ENCODE measurements around the gene EZR.

Gene EZR

DNA sequence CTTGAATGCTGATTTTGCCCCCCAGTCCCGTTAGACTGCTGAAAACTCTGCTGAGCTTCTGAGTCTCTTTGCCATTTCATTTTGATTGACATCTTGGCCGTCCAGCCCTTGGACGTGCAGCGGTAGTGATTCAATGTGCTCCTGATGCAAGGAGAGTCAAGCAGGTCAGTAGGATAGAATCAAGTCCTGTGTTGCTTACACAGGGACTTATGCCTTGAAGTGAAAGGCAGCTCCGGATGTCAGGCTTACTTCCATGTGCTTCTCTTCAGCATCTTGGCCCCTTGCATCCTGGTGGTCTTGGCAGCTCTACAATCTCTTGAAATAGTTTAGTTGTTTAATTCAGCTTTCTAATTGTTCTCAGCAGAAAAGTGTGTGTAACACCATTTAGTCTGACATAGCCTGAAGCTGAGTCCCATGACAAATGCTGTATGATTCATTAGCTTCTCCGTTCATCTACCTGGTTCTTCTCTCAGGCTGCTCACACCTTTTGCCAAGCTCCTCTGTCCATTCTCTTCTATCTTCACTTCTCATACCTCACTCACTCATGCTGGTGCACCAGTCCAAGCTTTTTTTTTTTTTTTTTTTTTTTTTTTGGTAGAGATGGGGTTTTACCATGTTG lies 76.0 kb downstream of the EZR start:
- Histone ChIP-seq H2AFZ (ENCODE audit: low read length) (no peak overlapping the region), H3K27me3 (ENCODE audit: control insufficient read depth in 3 of 3, insufficient read depth in 3 of 3, low read depth in 1 of 3, low read length in 3 of 3) (no peaks in the 10 kb centered on the region), H3K9ac (ENCODE audit: low read depth, low read length, poor library complexity) (no peak overlapping the region), H3K18ac (ENCODE audit: low read length) (no peak overlapping the region), H3K79me1 (ENCODE audit: low read depth, low read length) (no peaks in the 10 kb centered on the region), H3K27ac (replicated peaks; ENCODE audit: low read length) (no peak overlapping the region), H3K23ac (ENCODE audit: low read depth, low read length, poor library complexity) (no peak overlapping the region), H3K14ac (ENCODE audit: low read length) (no peak overlapping the region), H3K9me3 (replicated peaks in 1 of 2; ENCODE audit: control insufficient read depth in 2 of 2, insufficient read depth in 1 of 2, low read depth in 1 of 2, low read length in 2 of 2) (peaks cover 3 to 5% of the 10 kb centered on the region in 2 donors), H4K91ac (ENCODE audit: low read depth, low read length, poor library complexity) (no peak overlapping the region), H2BK5ac (ENCODE audit: low read length) (no peak overlapping the region), H3K4me3 (ENCODE audit: low read length in 2 of 2) (no peak overlapping the region), H3K4me2 (ENCODE audit: insufficient read depth, low read length, poor library complexity, severe bottlenecking) (no peak overlapping the region), H3K4me1 (ENCODE audit: control insufficient read depth in 2 of 2, insufficient read depth in 1 of 2, low read depth in 1 of 2, low read length in 2 of 2) (peaks cover 0 to 5% of the 10 kb centered on the region in 2 donors), H2BK120ac (ENCODE audit: low read depth, low read length) (no peak overlapping the region), H2BK15ac (ENCODE audit: low read length) (no peak overlapping the region), H2BK12ac (ENCODE audit: low read length) (no peak overlapping the region), H3K4ac (ENCODE audit: low read length) (no peak overlapping the region), H3K36me3 (replicated peaks in 1 of 2; ENCODE audit: control insufficient read depth in 2 of 2, insufficient read depth in 2 of 2, low read length in 2 of 2) (no peaks in the 10 kb centered on the region), H4K8ac (ENCODE audit: low read depth, low read length) (no peak overlapping the region), H2AK5ac (ENCODE audit: low read depth, low read length) (no peak overlapping the region)
- WGBS, 2 donors (ENCODE audit: extremely low coverage in 2 of 2, insufficient read length in 2 of 2, insufficient replicate concordance in 1 of 2) = no CpG with 5 or more reads among the region's 6 CpGs
- DNase-seq (ENCODE audit: low spot score) = no peak

- Histone ChIP-seq H2AK5ac (ENCODE audit: low read depth, low read length) (no peak overlapping the region), H3K18ac (ENCODE audit: low read length) (no peak overlapping the region), H3K9ac (ENCODE audit: low read depth, low read length, poor library complexity) (no peak overlapping the region), H3K4me2 (ENCODE audit: insufficient read depth, low read length, poor library complexity, severe bottlenecking) (no peak overlapping the region), H3K4me1 (ENCODE audit: control insufficient read depth in 2 of 2, insufficient read depth in 1 of 2, low read depth in 1 of 2, low read length in 2 of 2) (peaks cover 0 to 5% of the 10 kb centered on the region in 2 donors), H3K23ac (ENCODE audit: low read depth, low read length, poor library complexity) (no peak overlapping the region), H3K27ac (replicated peaks; ENCODE audit: low read length) (no peak overlapping the region), H3K36me3 (replicated peaks in 1 of 2; ENCODE audit: control insufficient read depth in 2 of 2, insufficient read depth in 2 of 2, low read length in 2 of 2) (no peaks in the 10 kb centered on the region), H2BK120ac (ENCODE audit: low read depth, low read length) (no peak overlapping the region), H3K14ac (ENCODE audit: low read length) (no peak overlapping the region), H4K91ac (ENCODE audit: low read depth, low read length, poor library complexity) (no peak overlapping the region), H2BK15ac (ENCODE audit: low read length) (no peak overlapping the region), H2AFZ (ENCODE audit: low read length) (no peak overlapping the region), H2BK12ac (ENCODE audit: low read length) (no peak overlapping the region), H3K27me3 (ENCODE audit: control insufficient read depth in 3 of 3, insufficient read depth in 3 of 3, low read depth in 1 of 3, low read length in 3 of 3) (peaks cover 0 to 4% (median 0%) of the 10 kb centered on the region in 3 experiments), H3K4me3 (ENCODE audit: low read length in 2 of 2) (no peak overlapping the region), H3K9me3 (replicated peaks in 1 of 2; ENCODE audit: control insufficient read depth in 2 of 2, insufficient read depth in 1 of 2, low read depth in 1 of 2, low read length in 2 of 2) (peaks cover 3 to 5% of the 10 kb centered on the region in 2 donors), H4K8ac (ENCODE audit: low read depth, low read length) (no peak overlapping the region), H3K79me1 (ENCODE audit: low read depth, low read length) (no peaks in the 10 kb centered on the region), H3K4ac (ENCODE audit: low read length) (no peak overlapping the region), H2BK5ac (ENCODE audit: low read length) (no peak overlapping the region)
- no CpG with 5 or more reads among the region's 1 CpG for WGBS, 2 donors (ENCODE audit: extremely low coverage in 2 of 2, insufficient read length in 2 of 2, insufficient replicate concordance in 1 of 2)
- no peak for DNase-seq (ENCODE audit: low spot score)
Observed at GRCh38 chr6:158739673-158740072, 79.5 kb downstream of the EZR start.

GRCh38 chr6:158737710-158738615 lies 81.2 kb downstream of the EZR start:
- Histone ChIP-seq H3K27ac (replicated peaks; ENCODE audit: low read length) (no peak overlapping the region), H3K27me3 (ENCODE audit: control insufficient read depth in 3 of 3, insufficient read depth in 3 of 3, low read depth in 1 of 3, low read length in 3 of 3) (peaks cover 0 to 4% (median 0%) of the 10 kb centered on the region in 3 experiments), H3K9me3 (replicated peaks in 1 of 2; ENCODE audit: control insufficient read depth in 2 of 2, insufficient read depth in 1 of 2, low read depth in 1 of 2, low read length in 2 of 2) (peaks cover 6 to 9% of the 10 kb centered on the region in 2 donors), H3K36me3 (replicated peaks in 1 of 2; ENCODE audit: control insufficient read depth in 2 of 2, insufficient read depth in 2 of 2, low read length in 2 of 2) (no peaks in the 10 kb centered on the region), H2BK120ac (ENCODE audit: low read depth, low read length) (no peak overlapping the region), H3K4ac (ENCODE audit: low read length) (no peak overlapping the region), H2AFZ (ENCODE audit: low read length) (no peak overlapping the region), H2BK12ac (ENCODE audit: low read length) (peak overlapping the region; percentile 25), H2AK5ac (ENCODE audit: low read depth, low read length) (no peak overlapping the region), H3K4me3 (ENCODE audit: low read length in 2 of 2) (no peak overlapping the region), H2BK5ac (ENCODE audit: low read length) (no peak overlapping the region), H3K4me1 (ENCODE audit: control insufficient read depth in 2 of 2, insufficient read depth in 1 of 2, low read depth in 1 of 2, low read length in 2 of 2) (peaks cover 0 to 3% of the 10 kb centered on the region in 2 donors), H3K18ac (ENCODE audit: low read length) (no peak overlapping the region), H4K91ac (ENCODE audit: low read depth, low read length, poor library complexity) (no peak overlapping the region), H3K79me1 (ENCODE audit: low read depth, low read length) (no peaks in the 10 kb centered on the region), H3K23ac (ENCODE audit: low read depth, low read length, poor library complexity) (no peak overlapping the region), H2BK15ac (ENCODE audit: low read length) (no peak overlapping the region), H4K8ac (ENCODE audit: low read depth, low read length) (no peak overlapping the region), H3K9ac (ENCODE audit: low read depth, low read length, poor library complexity) (no peak overlapping the region), H3K4me2 (ENCODE audit: insufficient read depth, low read length, poor library complexity, severe bottlenecking) (no peak overlapping the region), H3K14ac (ENCODE audit: low read length) (peak overlapping the region; percentile 23)
- DNase-seq (ENCODE audit: low spot score) = no peak
- WGBS, 2 donors (ENCODE audit: extremely low coverage in 2 of 2, insufficient read length in 2 of 2, insufficient replicate concordance in 1 of 2) = no CpG with 5 or more reads among the region's 12 CpGs

DNA sequence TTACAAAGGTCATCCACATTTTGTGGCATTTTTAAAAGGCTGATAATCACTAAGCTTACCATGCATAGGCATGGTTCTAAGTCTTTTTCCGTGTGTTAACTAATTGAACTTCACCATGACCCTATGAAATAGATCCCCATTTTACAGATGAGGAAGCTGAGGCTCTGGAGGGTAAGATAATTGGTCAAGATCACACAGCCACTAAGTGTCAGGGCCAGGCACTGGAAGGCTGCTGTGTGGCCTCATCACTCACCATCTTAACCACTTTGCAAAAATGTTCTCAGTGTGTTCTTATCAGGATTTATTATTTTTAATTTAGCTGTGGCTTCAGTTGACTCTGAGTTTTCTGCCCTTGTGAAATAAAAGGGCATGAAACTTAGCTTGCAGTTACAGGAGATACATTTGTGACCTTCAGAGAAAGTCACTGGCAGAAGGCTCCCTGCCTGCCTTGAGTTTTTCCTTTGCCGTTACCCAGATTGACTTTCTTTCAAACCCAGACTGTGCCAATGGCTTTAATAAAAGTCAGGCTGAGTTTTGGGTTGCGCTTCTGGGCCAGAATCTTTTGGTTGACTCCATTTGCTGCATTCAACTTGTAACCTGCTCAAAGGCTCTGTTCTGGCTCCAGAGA lies 82.0 kb downstream of the EZR start:
- no peak overlapping the region for H3K4me2 ChIP-seq (ENCODE audit: insufficient read depth, low read length, poor library complexity, severe bottlenecking)
- no peaks in the 10 kb centered on the region for H3K36me3 ChIP-seq (replicated peaks in 1 of 2; ENCODE audit: control insufficient read depth in 2 of 2, insufficient read depth in 2 of 2, low read length in 2 of 2)
- H3K27ac ChIP-seq (replicated peaks; ENCODE audit: low read length) = no peak overlapping the region
- H2AFZ ChIP-seq (ENCODE audit: low read length) = no peak overlapping the region
- peaks cover 0 to 4% (median 2%) of the 10 kb centered on the region in 3 experiments for H3K27me3 ChIP-seq (ENCODE audit: control insufficient read depth in 3 of 3, insufficient read depth in 3 of 3, low read depth in 1 of 3, low read length in 3 of 3)
- no peak overlapping the region for H2AK5ac ChIP-seq (ENCODE audit: low read depth, low read length)
- H2BK120ac ChIP-seq (ENCODE audit: low read depth, low read length) = no peak overlapping the region
- no peak for DNase-seq (ENCODE audit: low spot score)
- no CpG with 5 or more reads among the region's 3 CpGs for WGBS, 2 donors (ENCODE audit: extremely low coverage in 2 of 2, insufficient read length in 2 of 2, insufficient replicate concordance in 1 of 2)
- H3K14ac ChIP-seq (ENCODE audit: low read length) = no peak overlapping the region
- H2BK15ac ChIP-seq (ENCODE audit: low read length) = no peak overlapping the region
- no peak overlapping the region for H4K8ac ChIP-seq (ENCODE audit: low read depth, low read length)
- no peak overlapping the region for H3K18ac ChIP-seq (ENCODE audit: low read length)
- H3K4me1 ChIP-seq (ENCODE audit: control insufficient read depth in 2 of 2, insufficient read depth in 1 of 2, low read depth in 1 of 2, low read length in 2 of 2) = no peaks in the 10 kb centered on the region
- no peak overlapping the region for H3K9ac ChIP-seq (ENCODE audit: low read depth, low read length, poor library complexity)
- no peak overlapping the region for H2BK5ac ChIP-seq (ENCODE audit: low read length)
- peaks cover 6 to 9% of the 10 kb centered on the region in 2 donors for H3K9me3 ChIP-seq (replicated peaks in 1 of 2; ENCODE audit: control insufficient read depth in 2 of 2, insufficient read depth in 1 of 2, low read depth in 1 of 2, low read length in 2 of 2)
- no peak overlapping the region for H3K4me3 ChIP-seq (ENCODE audit: low read length in 2 of 2)
- no peak overlapping the region for H3K23ac ChIP-seq (ENCODE audit: low read depth, low read length, poor library complexity)
- no peak overlapping the region for H3K4ac ChIP-seq (ENCODE audit: low read length)
- H3K79me1 ChIP-seq (ENCODE audit: low read depth, low read length) = no peaks in the 10 kb centered on the region
- H2BK12ac ChIP-seq (ENCODE audit: low read length) = no peak overlapping the region
- no peak overlapping the region for H4K91ac ChIP-seq (ENCODE audit: low read depth, low read length, poor library complexity)

Data from neuronal stem cell (in vitro differentiated cells).